Upper lobe of left lung (tissue), 6 donors: Measurements from ENCODE around the gene ARHGAP21. TPM values are rescaled to one million over a fixed set of nuclear protein-coding genes. Genes with fewer than 3 reads are reported as not detected.

ENCODE experiments used
- ATAC-seq, 2 donors: fragments of 200-7000 bp; cut with Tn5 transposase; one replicate each; pipeline ENCODE4 v1.9.1; 2022; ENCODE audit warnings: mild to moderate bottlenecking in 2 of 2, moderate library complexity in 2 of 2; ENCODE audit not compliant: low FRiP score in 2 of 2
- DNase-seq, 2 donors: peaks; one replicate each; pipeline ENCODE4 v3.0.0-alpha.2; 2019 to 2020
- H3K27ac ChIP-seq, 4 donors: fragments of 200-600 bp; sonication (generic); one replicate each; pipeline ENCODE4 v1.5.1; 2016 to 2019
- H3K27me3 ChIP-seq, 4 donors: fragments of 200-600 bp; sonication (generic); one replicate each; pipeline ENCODE4 v1.5.1; 2017 to 2019
- H3K36me3 ChIP-seq, 4 donors: fragments of 200-600 bp; sonication (generic); one replicate each; pipeline ENCODE4 v1.5.1; 2016 to 2019
- H3K4me1 ChIP-seq, 4 donors: fragments of 200-600 bp; sonication (generic); one replicate each; pipeline ENCODE4 v1.5.1; 2018 to 2019
- H3K4me3 ChIP-seq, 4 donors: fragments of 200-600 bp; sonication (generic); one replicate each; pipeline ENCODE4 v1.5.1; 2017 to 2019; ENCODE audit warnings: mild to moderate bottlenecking in 2 of 4, moderate library complexity in 1 of 4
- H3K9me3 ChIP-seq, 4 donors: fragments of 200-600 bp; sonication (generic); one replicate each; pipeline ENCODE4 v1.5.1; 2018 to 2019
- EP300 ChIP-seq, 4 donors: sonication (generic); formaldehyde crosslinking; IDR thresholded peaks; one replicate each; pipeline ENCODE4 v1.5.1; 2017; ENCODE audit warnings: antibody characterized with exemption in 4 of 4, control low read depth in 2 of 4
- POLR2A ChIP-seq, 4 donors: fragments of 450-650 bp; IDR thresholded peaks; one replicate each; pipeline ENCODE4 v1.5.1; 2016 to 2017; ENCODE audit warnings: antibody characterized with exemption in 4 of 4, mild to moderate bottlenecking in 2 of 4
- POLR2AphosphoS5 ChIP-seq, 2 donors: sonication (generic); formaldehyde crosslinking; IDR thresholded peaks; one replicate each; pipeline ENCODE4 v1.5.1; 2017; ENCODE audit warnings: antibody characterized with exemption in 2 of 2
- WGBS, 2 donors: methylation state at CpG; one replicate each; pipeline ENCODE4 v1.1.5; 2017 to 2018; 5-methylcytosine and 5-hydroxymethylcytosine counted together
- total RNA-seq, 6 donors: library from RNA; depleted of rRNA in 4 of 6; stranded (reverse); fragments of >200 nt in 4 of 6; gene quantifications; one replicate each; pipeline versions ENCODE4 v1.1.0 to v1.2.1, GENCODE V29; 2016 to 2021
- TF ChIP-seq, protein P1 (sequence below), 6 experiments: fragments of 450-650 bp in 4 of 6; fragments of 200-600 bp in 2 of 6; sonication (generic) in 2 of 6; IDR thresholded peaks; one replicate each; pipeline ENCODE4 v1.5.1; 2016 to 2019; ENCODE audit warnings: antibody characterized with exemption in 6 of 6
- donor health status: DM: no; HTN: no; CAD: no; lungs with moderate emphysema.
- donor health status: DM: no; HTN: yes; CAD: no; lungs with severe emphysema.

Gene ARHGAP21
- total RNA-seq, 6 donors from 2014 or later: 63.9 to 88.8 (median 73.5) TPM

DNA sequence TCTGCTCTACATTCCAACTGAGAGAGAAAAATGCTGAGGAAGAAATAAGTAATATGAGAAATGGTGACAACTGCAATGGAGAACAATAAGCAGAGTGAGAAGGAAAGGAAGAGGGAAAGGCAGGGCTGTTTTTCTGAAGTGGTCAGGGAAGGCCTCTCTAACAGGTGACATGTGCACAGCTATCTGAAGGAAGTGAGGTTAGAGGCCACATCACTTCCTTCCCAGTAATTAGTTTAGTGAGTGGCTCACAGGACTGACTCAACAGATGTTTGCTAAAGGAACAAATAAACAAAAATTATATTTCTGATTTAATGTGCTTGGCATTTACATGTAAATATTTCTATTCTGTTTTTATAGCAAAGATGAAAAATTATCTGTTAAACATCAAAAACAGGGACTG lies 77.9 kb downstream of the ARHGAP21 start:
- ATAC-seq: no peak
- H3K9me3 ChIP-seq: no peaks in the 10 kb centered on the region

GRCh38 chr10:24645022-24645421 lies 78.7 kb downstream of the ARHGAP21 start:
- Histone ChIP-seq H3K4me1 (peaks cover 0 to 19% (median 12%) of the 10 kb centered on the region in 4 donors), H3K27ac (no peak overlapping the region), H3K36me3 (no peaks in the 10 kb centered on the region), H3K4me3 (no peak overlapping the region), H3K9me3 (no peaks in the 10 kb centered on the region), H3K27me3 (no peaks in the 10 kb centered on the region)
- TF ChIP-seq EP300 (IDR thresholded peaks at IDR 0.05) (no peak), POLR2A (IDR thresholded peaks at IDR 0.05) (no peak), POLR2AphosphoS5 (IDR thresholded peaks at IDR 0.05) (no peak)
- TF ChIP-seq, protein P1, sequence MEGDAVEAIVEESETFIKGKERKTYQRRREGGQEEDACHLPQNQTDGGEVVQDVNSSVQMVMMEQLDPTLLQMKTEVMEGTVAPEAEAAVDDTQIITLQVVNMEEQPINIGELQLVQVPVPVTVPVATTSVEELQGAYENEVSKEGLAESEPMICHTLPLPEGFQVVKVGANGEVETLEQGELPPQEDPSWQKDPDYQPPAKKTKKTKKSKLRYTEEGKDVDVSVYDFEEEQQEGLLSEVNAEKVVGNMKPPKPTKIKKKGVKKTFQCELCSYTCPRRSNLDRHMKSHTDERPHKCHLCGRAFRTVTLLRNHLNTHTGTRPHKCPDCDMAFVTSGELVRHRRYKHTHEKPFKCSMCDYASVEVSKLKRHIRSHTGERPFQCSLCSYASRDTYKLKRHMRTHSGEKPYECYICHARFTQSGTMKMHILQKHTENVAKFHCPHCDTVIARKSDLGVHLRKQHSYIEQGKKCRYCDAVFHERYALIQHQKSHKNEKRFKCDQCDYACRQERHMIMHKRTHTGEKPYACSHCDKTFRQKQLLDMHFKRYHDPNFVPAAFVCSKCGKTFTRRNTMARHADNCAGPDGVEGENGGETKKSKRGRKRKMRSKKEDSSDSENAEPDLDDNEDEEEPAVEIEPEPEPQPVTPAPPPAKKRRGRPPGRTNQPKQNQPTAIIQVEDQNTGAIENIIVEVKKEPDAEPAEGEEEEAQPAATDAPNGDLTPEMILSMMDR (IDR thresholded peaks at IDR 0.05): no peak
- DNase-seq (no peak), ATAC-seq (no peak)

More for the DNA sequence above, 77.9 kb downstream of the ARHGAP21 start:
- DNase-seq: no peak
- Histone ChIP-seq H3K4me3 (no peak overlapping the region), H3K4me1 (peaks cover 0 to 19% (median 12%) of the 10 kb centered on the region in 4 donors), H3K27ac (no peak overlapping the region), H3K36me3 (no peaks in the 10 kb centered on the region), H3K27me3 (no peaks in the 10 kb centered on the region)
- no peak for TF ChIP-seq EP300 (IDR thresholded peaks at IDR 0.05)
- no peak for TF ChIP-seq POLR2AphosphoS5 (IDR thresholded peaks at IDR 0.05)
- TF ChIP-seq, protein P1 (IDR thresholded peaks at IDR 0.05): no peak
- TF ChIP-seq POLR2A (IDR thresholded peaks at IDR 0.05): no peak

DNA sequence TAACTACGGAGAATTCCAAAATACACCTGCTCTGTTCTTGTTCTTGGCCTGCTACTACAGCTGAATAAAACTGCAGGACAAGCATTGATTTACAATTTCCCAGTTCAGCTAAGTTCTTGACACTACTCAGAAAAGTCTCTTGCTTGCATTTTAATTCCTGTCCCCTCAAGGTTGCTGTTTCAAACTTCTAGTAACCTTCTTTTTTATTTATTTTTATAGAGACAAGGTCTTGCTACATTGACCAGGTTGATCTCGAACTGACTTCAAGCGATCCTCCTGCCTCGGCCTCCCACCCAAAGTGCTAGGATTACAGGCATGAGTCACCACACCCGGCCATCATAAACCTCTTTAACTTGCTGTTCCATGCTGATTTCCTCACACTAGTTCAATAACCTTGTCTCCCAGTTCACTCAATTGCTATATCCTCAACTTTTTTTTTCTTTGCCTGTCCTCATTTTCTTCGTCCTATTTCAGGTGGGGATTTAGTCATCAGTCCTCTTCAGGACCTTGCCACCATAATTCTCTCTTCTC lies 79.9 kb downstream of the ARHGAP21 start:
- no peak overlapping the region for H3K4me3 ChIP-seq
- H3K27me3 ChIP-seq: no peaks in the 10 kb centered on the region
- DNase-seq: no peak
- no peaks in the 10 kb centered on the region for H3K36me3 ChIP-seq
- no peaks in the 10 kb centered on the region for H3K9me3 ChIP-seq
- H3K4me1 ChIP-seq: peaks cover 0 to 19% (median 12%) of the 10 kb centered on the region in 4 donors
- 87 to 88% methylated on average over 6 of the region's 6 CpGs for WGBS, 2 donors
- peak in 1 of 2 donors; percentile 36 for ATAC-seq
- TF ChIP-seq POLR2AphosphoS5 (IDR thresholded peaks at IDR 0.05): no peak
- TF ChIP-seq, protein P1 (IDR thresholded peaks at IDR 0.05): no peak
- no peak overlapping the region for H3K27ac ChIP-seq

DNA sequence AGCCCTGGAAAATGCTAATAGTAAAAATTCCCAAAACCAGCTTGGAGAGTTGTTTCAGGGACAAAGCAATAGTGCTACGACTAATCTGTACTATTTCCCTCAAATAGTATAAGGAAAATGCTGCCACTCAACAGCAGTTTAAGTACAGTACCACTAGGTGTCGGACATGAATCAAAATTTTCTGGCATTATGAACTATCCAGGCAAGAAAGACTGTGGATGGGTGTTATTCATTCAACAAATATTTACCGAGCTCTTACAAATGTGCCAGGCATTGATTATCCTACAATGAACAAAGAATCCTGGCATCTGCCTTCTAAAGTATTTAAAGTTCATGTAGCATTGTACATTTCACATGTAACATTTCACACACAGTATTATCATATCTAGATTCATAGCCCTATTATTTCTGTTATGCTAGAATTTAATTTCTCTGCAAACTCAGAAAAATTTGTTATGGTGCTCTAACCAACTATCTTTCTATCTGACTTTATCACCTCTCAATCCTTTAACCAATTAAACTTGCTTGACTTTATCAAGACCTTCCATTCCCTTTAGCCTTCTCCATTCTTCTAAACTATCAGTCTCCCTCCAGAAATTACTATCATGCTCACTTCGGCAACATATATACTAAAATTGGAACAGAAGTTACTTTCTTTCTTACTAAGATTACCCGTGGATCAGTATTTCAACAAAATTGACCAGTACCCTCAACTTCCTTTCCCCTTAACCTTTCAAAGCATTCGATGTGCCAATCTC lies 80.6 kb downstream of the ARHGAP21 start:
- Histone ChIP-seq H3K36me3 (no peaks in the 10 kb centered on the region), H3K4me1 (peaks cover 0 to 19% (median 14%) of the 10 kb centered on the region in 4 donors), H3K4me3 (no peak overlapping the region), H3K27me3 (no peaks in the 10 kb centered on the region), H3K9me3 (no peaks in the 10 kb centered on the region), H3K27ac (no peak overlapping the region)
- 34 to 35% methylated on average over 6 of the region's 6 CpGs for WGBS, 2 donors
- TF ChIP-seq EP300 (IDR thresholded peaks at IDR 0.05) (no peak), POLR2A (IDR thresholded peaks at IDR 0.05) (no peak), POLR2AphosphoS5 (IDR thresholded peaks at IDR 0.05) (no peak)
- TF ChIP-seq, protein P1 (IDR thresholded peaks at IDR 0.05): peak; percentile 63 to 84 (median 76)
- ATAC-seq (peak; percentile 88 to 93), DNase-seq (no peak)

DNA sequence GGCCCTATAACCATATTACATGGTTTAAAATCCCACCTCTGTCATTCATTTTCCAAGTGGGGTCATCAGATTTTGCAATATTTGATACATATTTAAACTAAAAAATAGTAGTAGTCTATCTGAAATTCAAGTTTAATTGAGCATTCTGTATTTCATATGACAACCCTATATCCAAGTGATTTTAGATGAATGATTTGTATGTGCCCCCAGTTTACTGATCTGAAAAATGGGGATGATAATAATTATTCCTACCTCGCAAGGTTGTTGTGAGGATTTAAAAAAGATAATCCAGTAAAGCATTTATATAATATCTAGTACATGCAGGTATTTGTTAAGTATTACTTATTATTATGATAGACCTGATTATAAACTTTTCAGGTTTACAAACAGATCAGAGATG lies 84.6 kb downstream of the ARHGAP21 start:
- no peaks in the 10 kb centered on the region for H3K9me3 ChIP-seq
- no peak for DNase-seq
- TF ChIP-seq EP300 (IDR thresholded peaks at IDR 0.05): no peak
- TF ChIP-seq, protein P1 (IDR thresholded peaks at IDR 0.05): no peak
- TF ChIP-seq POLR2A (IDR thresholded peaks at IDR 0.05): no peak
- no peak for TF ChIP-seq POLR2AphosphoS5 (IDR thresholded peaks at IDR 0.05)
- no peak overlapping the region for H3K4me3 ChIP-seq
- no peak for ATAC-seq
- WGBS, 2 donors: 83 to 93% methylated on average over 1 of the region's 1 CpG
- no peak overlapping the region for H3K27ac ChIP-seq
- H3K4me1 ChIP-seq: peaks cover 0 to 13% (median 10%) of the 10 kb centered on the region in 4 donors
- H3K36me3 ChIP-seq: no peaks in the 10 kb centered on the region
- no peaks in the 10 kb centered on the region for H3K27me3 ChIP-seq
